H1 (cell line): Measurements from ENCODE around the gene MBLAC1. TPM values are rescaled to one million over a fixed set of nuclear protein-coding genes. Genes with fewer than 3 reads are reported as not detected.

Experiments
- CEBPB ChIP-seq: IDR thresholded peaks from 2 replicates; pipeline ENCODE4 v1.6.1; 2012; ENCODE audit warnings: low read depth, low read length
- EP300 ChIP-seq, 2 experiments: IDR thresholded peaks; 1 replicate in 1 of 2; 2 replicates in 1 of 2; pipeline ENCODE4 v1.6.1; 2011 to 2012; ENCODE audit warnings: low read depth in 2 of 2, low read length in 2 of 2, mild to moderate bottlenecking in 2 of 2, borderline replicate concordance in 1 of 2, inconsistent platforms in 1 of 2, moderate library complexity in 1 of 2
- POLR2A ChIP-seq, 2 experiments: IDR thresholded peaks; 1 replicate in 1 of 2; 2 replicates in 1 of 2; pipeline ENCODE4 v1.6.1; 2011; ENCODE audit warnings: low read depth in 2 of 2, low read length in 2 of 2, mild to moderate bottlenecking in 2 of 2; ENCODE audit errors: control extremely low read depth in 1 of 2
- RNF2 ChIP-seq: fragments of 200-900, 300-1000 bp; sonication (generic); IDR thresholded peaks from 2 replicates; pipeline ENCODE4 v1.7.1; 2016; ENCODE audit warnings: borderline replicate concordance, low read depth, mild to moderate bottlenecking, antibody characterized with exemption, low read length; ENCODE audit not compliant: poor library complexity, severe bottlenecking; ENCODE audit errors: missing control alignments
- SP2 ChIP-seq: IDR thresholded peaks from 2 replicates; pipeline ENCODE4 v1.6.1; 2012; ENCODE audit warnings: mild to moderate bottlenecking, low read length, inconsistent platforms
- TBP ChIP-seq: IDR thresholded peaks from 2 replicates; pipeline ENCODE4 v1.6.1; 2011; ENCODE audit warnings: low read depth, low read length, improper control_type of control experiment
- polyA plus RNA-seq, 7 experiments: library from polyadenylated mRNA; depleted of rRNA in 3 of 7; stranded (reverse) in 5 of 7; unstranded in 2 of 7; fragments of >200 nt in 5 of 7; fragments of 200-250 nt in 2 of 7; gene quantifications; 1 replicate in 5 of 7; 2 replicates in 1 of 7; 4 replicates in 1 of 7; pipeline versions ENCODE4 v1.2.1 to v1.2.3, GENCODE V29; 2011 to 2013; ENCODE audit warnings: missing spikeins in 2 of 7, mixed read lengths in 2 of 7
- total RNA-seq: library from RNA; stranded (reverse); fragmentation: NEBNext Ultra II Directional; extraction: Animal tissue kit (Norgen Biotek cat#: 25700); gene quantifications from 2 replicates; pipeline ENCODE4 v1.2.1, GENCODE V29; 2021

MBLAC1 gene
- total and polyA plus RNA-seq, 2 of the 8 experiments (the other 6 are each of a cell fraction or from before 2014, with no cell fraction given): 1.00 to 1.7 TPM

- TF ChIP-seq RNF2 (no peak), POLR2A (IDR thresholded peaks at IDR 0.05; ENCODE audit: control extremely low read depth in 1 of 2, low read depth in 2 of 2, low read length in 2 of 2) (no peak), CEBPB (no peak), TBP (no peak), SP2 (no peak), EP300 (IDR thresholded peaks at IDR 0.05; ENCODE audit: borderline replicate concordance in 1 of 2, low read depth in 2 of 2, low read length in 2 of 2) (no peak)
- TF ChIP-seq, all 59 proteins: peak for 0
These were observed 20.5 kb downstream of the MBLAC1 start (continued) for GRCh38 chr7:100147278-100147677.
